SW 1271 (cell line): ENCODE results near the gene OR10G7.
"Not testable (repeated sequence)": the region's sequence is repeated elsewhere in the genome, so short reads cannot be mapped to it uniquely, and the experiment has no call there.

Experiments
- DNase-seq, 2 experiments: peaks; one replicate each; lab custom pipeline; 2025; lab: John Stamatoyannopoulos, UW

The OR10G7 gene

GRCh38 chr11:124039557-124039956 is 1.6 kb downstream of the OR10G7 start:
- DNase-seq, result no peak

- DNase-seq, result no peak
These were observed 4.5 kb downstream of the OR10G7 start for GRCh38 chr11:124036666-124037065.

- DNase-seq, result no peak
These were observed 14.6 kb downstream of the OR10G7 start, which contains the start of gene OR10G8 for GRCh38 chr11:124026498-124026897. Gene OR10G8, plus strand, starts transcription at chr11:124026798. Its CDS starts 2,825 bp downstream, at chr11:124029623.

- DNase-seq, result not testable (repeated sequence)
These were observed 25.3 kb downstream of the OR10G7 start for GRCh38 chr11:124015837-124016236.

GRCh38 chr11:124012697-124013096 is 28.4 kb downstream of the OR10G7 start, which contains the start of gene OR10G4:
Gene OR10G4, plus strand, starts transcription at chr11:124012997. Its CDS starts 2,578 bp downstream, at chr11:124015575.
- no peak for DNase-seq

GRCh38 chr11:123995119-123995518 is 46.0 kb downstream of the OR10G7 start, which contains the start of gene OR10G6:
Gene OR10G6, minus strand, starts transcription at chr11:123995161. Its CDS starts 0 bp downstream, at chr11:123995161.
- no peak for DNase-seq
